HEK293T (cell line): Measurements from ENCODE around the gene PPM1J.

Experiments
- ARNT ChIP-seq: fragments of 450-650 bp; IDR thresholded peaks from 2 replicates; pipeline ENCODE4 v1.6.1; 2017; ENCODE audit warnings: mild to moderate bottlenecking
- BHLHE40 ChIP-seq: fragments of 450-650 bp; IDR thresholded peaks from 2 replicates; pipeline ENCODE4 v1.6.1; 2016; ENCODE audit warnings: mild to moderate bottlenecking, moderate library complexity, borderline replicate concordance
- CTBP1 ChIP-seq: fragments of 450-650 bp; IDR thresholded peaks from 2 replicates; pipeline ENCODE4 v1.6.1; 2016; ENCODE audit warnings: borderline replicate concordance
- ELF4 ChIP-seq: fragments of 450-650 bp; IDR thresholded peaks from 2 replicates; pipeline ENCODE4 v1.6.1; 2017; ENCODE audit warnings: antibody characterized with exemption
- HDGF ChIP-seq: fragments of 450-650 bp; IDR thresholded peaks from 2 replicates; pipeline ENCODE4 v1.6.1; 2017; ENCODE audit warnings: antibody characterized with exemption, borderline replicate concordance
- L3MBTL2 ChIP-seq: fragments of 450-650 bp; conservative IDR thresholded peaks from 2 replicates; pipeline ENCODE4 v1.6.1; 2016; ENCODE audit warnings: mild to moderate bottlenecking
- LEF1 ChIP-seq: fragments of 450-650 bp; IDR thresholded peaks from 2 replicates; pipeline ENCODE4 v1.6.1; 2017; ENCODE audit warnings: mild to moderate bottlenecking, borderline replicate concordance
- PKNOX1 ChIP-seq: fragments of 450-650 bp; IDR thresholded peaks from 2 replicates; pipeline ENCODE4 v1.6.1; 2016
- SUZ12 ChIP-seq: fragments of 450-650 bp; IDR thresholded peaks from 2 replicates; pipeline ENCODE4 v1.6.1; 2016; ENCODE audit warnings: mild to moderate bottlenecking
- TARDBP ChIP-seq: fragments of 450-650 bp; IDR thresholded peaks from 2 replicates; pipeline ENCODE4 v1.6.1; 2016

- TF ChIP-seq LEF1 = no peak
- TF ChIP-seq HDGF = no peak
- no peak for TF ChIP-seq L3MBTL2
- no peak for TF ChIP-seq SUZ12
- TF ChIP-seq ARNT = no peak
- no peak for TF ChIP-seq BHLHE40
- TF ChIP-seq TARDBP = no peak
- no peak for TF ChIP-seq CTBP1
- TF ChIP-seq PKNOX1 = no peak
- TF ChIP-seq ELF4 = no peak
These were observed 6.6 kb downstream of the PPM1J start for GRCh38 chr1:112708489-112708888.
